Occipital lobe (tissue), 1 donor: ENCODE measurements around the gene PAQR8. TPM values are rescaled to one million over a fixed set of nuclear protein-coding genes. Genes with fewer than 3 reads are reported as not detected.

ENCODE experiments used
- total RNA-seq: library from RNA; depleted of rRNA; stranded (reverse); fragments of >200 nt; gene quantifications from one replicate; pipeline ENCODE4 v1.2.3, GENCODE V29; 2014

The PAQR8 gene
- total RNA-seq, 1 donor from 2014 or later: 12.8 TPM

Other genes starting within 250 kb of the PAQR8 start
- gene IL17A, start 175.8 kb upstream of the PAQR8 start, total RNA-seq: not detected
- gene IL17F, start 117.7 kb upstream of the PAQR8 start, total RNA-seq: not detected
- 15.0 TPM for gene MCM3, start 77.4 kb upstream of the PAQR8 start, total RNA-seq
- gene EFHC1, start 58.2 kb downstream of the PAQR8 start, total RNA-seq: 37.0 TPM
- 1.6 TPM for gene TRAM2, start 214.9 kb downstream of the PAQR8 start, total RNA-seq